Endothelial cell of umbilical vein (primary cell): ENCODE data around the gene BRME1.
"Not testable (repeated sequence)": the region's sequence is repeated elsewhere in the genome, so short reads cannot be mapped to it uniquely, and the experiment has no call there.

Experiments used
- EZH2 ChIP-seq: IDR thresholded peaks from 2 replicates; pipeline ENCODE4 v1.6.1; 2012; ENCODE audit warnings: borderline replicate concordance, low read depth, mild to moderate bottlenecking, moderate library complexity, low read length, inconsistent platforms; ENCODE audit not compliant: severe bottlenecking
- FOS ChIP-seq: IDR thresholded peaks from 2 replicates; pipeline ENCODE4 v1.6.1; 2011; ENCODE audit warnings: mild to moderate bottlenecking, low read length, moderate library complexity, borderline replicate concordance; ENCODE audit not compliant: insufficient read depth
- MYC ChIP-seq: IDR thresholded peaks from one replicate; pipeline ENCODE4 v1.6.1; 2011; ENCODE audit warnings: mild to moderate bottlenecking, low read depth, low read length
- POLR2A ChIP-seq: IDR thresholded peaks from 2 replicates; pipeline ENCODE4 v1.6.1; 2012; ENCODE audit warnings: low read depth, mild to moderate bottlenecking, control low read depth, low read length
- POLR2AphosphoS5 ChIP-seq: IDR thresholded peaks from 2 replicates; pipeline ENCODE4 v1.6.1; 2012; ENCODE audit warnings: low read depth, mild to moderate bottlenecking, control low read depth, low read length, moderate library complexity; ENCODE audit not compliant: insufficient read depth
- TF ChIP-seq, protein P1 (sequence below), 2 donors: IDR thresholded peaks; 1 replicate in 1 of 2; 2 replicates in 1 of 2; pipeline ENCODE4 v1.5.1; 2011; ENCODE audit warnings: low read length in 2 of 2, mild to moderate bottlenecking in 2 of 2, moderate library complexity in 2 of 2, control low read depth in 1 of 2, inconsistent platforms in 1 of 2, low read depth in 1 of 2; ENCODE audit not compliant: insufficient read depth in 1 of 2; ENCODE audit errors: extremely low read depth in 1 of 2
- TF ChIP-seq, protein P2 (sequence below): IDR thresholded peaks from 2 replicates; pipeline ENCODE4 v1.6.1; 2011; ENCODE audit not compliant: insufficient read depth, insufficient read length

DNA sequence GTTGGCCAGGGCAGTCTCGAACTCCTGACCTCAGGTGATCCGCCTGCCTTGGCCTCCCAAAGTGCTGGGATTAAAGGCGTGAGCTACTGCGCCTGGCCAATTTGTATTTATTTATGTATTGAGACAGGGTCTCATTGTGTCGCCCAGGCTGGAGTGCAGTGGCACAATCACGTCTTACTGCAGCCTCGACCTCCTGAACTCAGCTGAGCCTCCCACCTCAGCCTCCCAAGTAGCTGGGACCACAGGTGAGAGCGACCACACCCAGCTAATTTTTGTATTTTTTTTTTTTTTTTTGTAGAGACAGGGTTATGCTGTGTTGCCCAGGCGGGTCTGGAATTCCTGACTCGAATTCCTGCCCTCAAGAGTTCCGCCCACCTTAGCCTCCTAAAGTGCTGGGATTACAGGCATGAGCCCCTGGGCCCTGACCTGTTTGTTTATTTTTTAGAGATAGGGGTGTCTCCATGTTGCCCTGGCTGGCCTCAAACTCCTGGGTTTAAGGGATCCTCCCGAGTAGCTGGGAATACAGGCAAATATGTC, 53.7 kb downstream of the BRME1 start:
- TF ChIP-seq, protein P1, sequence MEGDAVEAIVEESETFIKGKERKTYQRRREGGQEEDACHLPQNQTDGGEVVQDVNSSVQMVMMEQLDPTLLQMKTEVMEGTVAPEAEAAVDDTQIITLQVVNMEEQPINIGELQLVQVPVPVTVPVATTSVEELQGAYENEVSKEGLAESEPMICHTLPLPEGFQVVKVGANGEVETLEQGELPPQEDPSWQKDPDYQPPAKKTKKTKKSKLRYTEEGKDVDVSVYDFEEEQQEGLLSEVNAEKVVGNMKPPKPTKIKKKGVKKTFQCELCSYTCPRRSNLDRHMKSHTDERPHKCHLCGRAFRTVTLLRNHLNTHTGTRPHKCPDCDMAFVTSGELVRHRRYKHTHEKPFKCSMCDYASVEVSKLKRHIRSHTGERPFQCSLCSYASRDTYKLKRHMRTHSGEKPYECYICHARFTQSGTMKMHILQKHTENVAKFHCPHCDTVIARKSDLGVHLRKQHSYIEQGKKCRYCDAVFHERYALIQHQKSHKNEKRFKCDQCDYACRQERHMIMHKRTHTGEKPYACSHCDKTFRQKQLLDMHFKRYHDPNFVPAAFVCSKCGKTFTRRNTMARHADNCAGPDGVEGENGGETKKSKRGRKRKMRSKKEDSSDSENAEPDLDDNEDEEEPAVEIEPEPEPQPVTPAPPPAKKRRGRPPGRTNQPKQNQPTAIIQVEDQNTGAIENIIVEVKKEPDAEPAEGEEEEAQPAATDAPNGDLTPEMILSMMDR (IDR thresholded peaks at IDR 0.05; ENCODE audit: extremely low read depth in 1 of 2, insufficient read depth in 1 of 2, low read depth in 1 of 2, low read length in 2 of 2) = not testable (repeated sequence)
- not testable (repeated sequence) for TF ChIP-seq POLR2A, MYC, POLR2AphosphoS5, EZH2, FOS
- TF ChIP-seq, protein P2, sequence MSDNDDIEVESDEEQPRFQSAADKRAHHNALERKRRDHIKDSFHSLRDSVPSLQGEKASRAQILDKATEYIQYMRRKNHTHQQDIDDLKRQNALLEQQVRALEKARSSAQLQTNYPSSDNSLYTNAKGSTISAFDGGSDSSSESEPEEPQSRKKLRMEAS = not testable (repeated sequence)
